CD4-positive, alpha-beta T cell treated with Interleukin-4 for 4 hours (primary cell): Measurements from ENCODE around the gene SPNS1.
"Not testable (repeated sequence)": the region's sequence is repeated elsewhere in the genome, so short reads cannot be mapped to it uniquely, and the experiment has no call there.

Experiments
- DNase-seq: peaks from one replicate; pipeline ENCODE4 v3.0.0-alpha.2; 2020

The SPNS1 gene

GRCh38 chr16:28974437-28975157 is at the start of gene SPNS1:
TSS of gene SPNS1 (plus strand) at chr16:28974778. CDS start at chr16:28975152, 374 bp downstream.
- peak; percentile 92 for DNase-seq

- DNase-seq, result peak; percentile 86
Observed at GRCh38 chr16:28925386-28926228, 49.0 kb upstream of the SPNS1 start.

- DNase-seq, result not testable (repeated sequence)
Observed at GRCh38 chr16:28926284-28926683, 48.3 kb upstream of the SPNS1 start.

GRCh38 chr16:28927815-28928214 is 46.8 kb upstream of the SPNS1 start:
- DNase-seq, result no peak

- DNase-seq, result no peak
Observed at GRCh38 chr16:28930203-28930602, 44.4 kb upstream of the SPNS1 start.

- DNase-seq, result no peak
Observed at GRCh38 chr16:28930652-28931051, 43.9 kb upstream of the SPNS1 start.

GRCh38 chr16:28931801-28932225 is 42.8 kb upstream of the SPNS1 start, which contains the start of gene CD19:
TSS of gene CD19 (plus strand) at chr16:28931971. CDS start at chr16:28932001, 30 bp downstream.
- no peak for DNase-seq

- DNase-seq, result no peak
Observed at GRCh38 chr16:28932339-28933141, 42.0 kb upstream of the SPNS1 start.

- no peak for DNase-seq
Observed at GRCh38 chr16:28933171-28933570, 41.4 kb upstream of the SPNS1 start.

- no peak for DNase-seq
Observed at GRCh38 chr16:28935346-28935745, 39.2 kb upstream of the SPNS1 start.

GRCh38 chr16:28935924-28936783 is 38.4 kb upstream of the SPNS1 start:
- peak; percentile 72 for DNase-seq

- DNase-seq, result no peak
Observed at GRCh38 chr16:28936784-28937155, 37.8 kb upstream of the SPNS1 start.

- no peak for DNase-seq
Observed at GRCh38 chr16:28937222-28937876, 37.2 kb upstream of the SPNS1 start.

- DNase-seq, result no peak
Observed at GRCh38 chr16:28938721-28939120, 35.9 kb upstream of the SPNS1 start.

- not testable (repeated sequence) for DNase-seq
Observed at GRCh38 chr16:28939825-28940224, 34.8 kb upstream of the SPNS1 start.

GRCh38 chr16:28943281-28943680 is 31.3 kb upstream of the SPNS1 start:
- no peak for DNase-seq

- DNase-seq, result no peak
Observed at GRCh38 chr16:28946681-28947080, 27.9 kb upstream of the SPNS1 start.

GRCh38 chr16:28950648-28951409 is 23.7 kb upstream of the SPNS1 start, which contains the start of gene NFATC2IP:
TSS of gene NFATC2IP (plus strand) at chr16:28950937. CDS start at chr16:28951012, 75 bp downstream.
- DNase-seq, result peak; percentile 100

- no peak for DNase-seq
Observed at GRCh38 chr16:28951410-28951943, 23.1 kb upstream of the SPNS1 start.

GRCh38 chr16:28958216-28958615 is 16.4 kb upstream of the SPNS1 start:
- DNase-seq, result no peak
